GM21390 (cell line): Measurements from ENCODE around the gene SPC24.
"Not testable (repeated sequence)": the region's sequence is repeated elsewhere in the genome, so short reads cannot be mapped to it uniquely, and the experiment has no call there.

ENCODE experiments used
- ATAC-seq: cut with Tn5 transposase; IDR thresholded peaks from one replicate; pipeline ENCODE4 v1.9.1; 2021; ENCODE audit not compliant: unreplicated experiment

The SPC24 gene

DNA sequence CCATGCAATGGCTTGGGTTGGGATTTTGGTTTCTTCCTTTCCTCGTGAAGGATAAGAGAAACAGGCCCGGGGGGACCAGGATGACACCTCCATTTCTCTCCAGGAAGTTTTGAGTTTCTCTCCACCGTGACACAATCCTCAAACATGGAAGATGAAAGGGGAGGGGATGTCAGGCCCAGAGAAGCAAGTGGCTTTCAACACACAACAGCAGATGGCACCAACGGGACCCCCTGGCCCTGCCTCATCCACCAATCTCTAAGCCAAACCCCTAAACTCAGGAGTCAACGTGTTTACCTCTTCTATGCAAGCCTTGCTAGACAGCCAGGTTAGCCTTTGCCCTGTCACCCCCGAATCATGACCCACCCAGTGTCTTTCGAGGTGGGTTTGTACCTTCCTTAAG, 24.1 kb downstream of the SPC24 start:
- ATAC-seq, result no peak

GRCh38 chr19:11130824-11131455, 24.6 kb downstream of the SPC24 start:
- ATAC-seq, result no peak

GRCh38 chr19:11127905-11128304, 27.7 kb downstream of the SPC24 start:
- no peak for ATAC-seq

- ATAC-seq, result no peak
Measured at GRCh38 chr19:11125994-11126685, 29.4 kb downstream of the SPC24 start.

DNA sequence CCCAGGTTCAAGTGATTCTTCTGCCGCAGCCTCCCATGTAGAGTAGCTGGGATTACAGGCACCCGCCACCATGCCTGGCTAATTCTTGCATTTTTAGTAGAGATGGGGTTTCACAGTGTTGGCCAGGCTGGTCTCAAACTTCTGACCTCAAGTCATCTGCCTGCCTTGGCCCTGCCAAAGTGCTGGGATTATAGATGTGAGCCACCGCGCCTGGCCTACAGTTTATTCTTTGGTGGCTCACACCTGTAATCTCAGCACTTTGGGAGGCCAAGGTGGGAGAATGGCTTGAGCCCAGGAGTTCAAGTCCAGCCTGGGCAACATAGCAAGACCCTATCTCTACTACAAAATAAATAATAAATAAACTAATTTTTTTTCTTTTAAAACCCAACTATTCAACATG, 31.4 kb downstream of the SPC24 start:
- ATAC-seq, result not testable (repeated sequence)

DNA sequence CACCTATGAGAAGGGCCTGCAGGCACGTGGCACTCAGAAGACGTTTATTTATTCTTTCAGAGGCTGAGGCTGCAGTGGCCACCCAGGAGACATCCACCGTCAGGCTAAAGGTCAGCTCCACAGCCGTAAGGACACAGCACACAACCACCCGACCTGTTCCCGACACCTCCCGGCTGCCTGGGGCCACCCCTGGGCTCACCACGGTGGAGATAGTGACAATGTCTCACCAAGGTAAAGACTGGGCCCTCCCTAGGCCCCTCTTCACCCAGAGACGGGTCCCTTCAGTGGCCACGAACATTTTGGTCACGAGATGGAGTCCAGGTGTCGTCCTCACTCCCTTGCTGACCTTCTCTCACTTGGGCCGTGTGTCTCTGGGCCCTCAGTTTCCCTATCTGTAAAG, 32.5 kb downstream of the SPC24 start:
- ATAC-seq, result no peak

GRCh38 chr19:11121963-11122362, 33.6 kb downstream of the SPC24 start:
- not testable (repeated sequence) for ATAC-seq

GRCh38 chr19:11116507-11116906, 39.1 kb downstream of the SPC24 start:
- ATAC-seq, result no peak

GRCh38 chr19:11115895-11116446, 39.6 kb downstream of the SPC24 start:
- no peak for ATAC-seq

DNA sequence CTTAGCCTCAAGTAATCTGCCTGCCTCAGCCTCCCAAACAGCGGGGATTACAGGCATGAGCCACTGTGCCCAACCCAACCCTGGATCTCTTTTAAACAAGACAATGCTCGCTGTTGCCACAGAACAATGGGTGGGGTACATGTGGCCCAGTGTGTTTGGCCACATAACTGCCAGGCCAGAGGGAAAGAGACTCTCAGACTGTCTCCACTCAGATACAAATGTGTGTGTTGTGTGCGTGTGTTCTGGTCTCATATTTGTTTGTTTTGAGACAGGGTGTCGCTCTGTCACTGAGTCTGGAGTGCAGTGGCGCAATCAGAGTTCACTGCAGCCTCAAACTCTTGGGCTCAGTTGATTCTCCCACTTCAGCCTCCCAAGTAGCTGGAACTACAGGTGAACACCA, 40.5 kb downstream of the SPC24 start:
- ATAC-seq, result no peak

DNA sequence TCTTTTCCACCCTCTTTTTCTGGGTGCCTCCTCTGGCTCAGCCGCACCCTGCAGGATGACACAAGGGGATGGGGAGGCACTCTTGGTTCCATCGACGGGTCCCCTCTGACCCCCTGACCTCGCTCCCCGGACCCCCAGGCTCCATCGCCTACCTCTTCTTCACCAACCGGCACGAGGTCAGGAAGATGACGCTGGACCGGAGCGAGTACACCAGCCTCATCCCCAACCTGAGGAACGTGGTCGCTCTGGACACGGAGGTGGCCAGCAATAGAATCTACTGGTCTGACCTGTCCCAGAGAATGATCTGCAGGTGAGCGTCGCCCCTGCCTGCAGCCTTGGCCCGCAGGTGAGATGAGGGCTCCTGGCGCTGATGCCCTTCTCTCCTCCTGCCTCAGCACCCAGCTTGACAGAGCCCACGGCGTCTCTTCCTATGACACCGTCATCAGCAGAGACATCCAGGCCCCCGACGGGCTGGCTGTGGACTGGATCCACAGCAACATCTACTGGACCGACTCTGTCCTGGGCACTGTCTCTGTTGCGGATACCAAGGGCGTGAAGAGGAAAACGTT, 42.4 kb downstream of the SPC24 start:
- ATAC-seq, result no peak

DNA sequence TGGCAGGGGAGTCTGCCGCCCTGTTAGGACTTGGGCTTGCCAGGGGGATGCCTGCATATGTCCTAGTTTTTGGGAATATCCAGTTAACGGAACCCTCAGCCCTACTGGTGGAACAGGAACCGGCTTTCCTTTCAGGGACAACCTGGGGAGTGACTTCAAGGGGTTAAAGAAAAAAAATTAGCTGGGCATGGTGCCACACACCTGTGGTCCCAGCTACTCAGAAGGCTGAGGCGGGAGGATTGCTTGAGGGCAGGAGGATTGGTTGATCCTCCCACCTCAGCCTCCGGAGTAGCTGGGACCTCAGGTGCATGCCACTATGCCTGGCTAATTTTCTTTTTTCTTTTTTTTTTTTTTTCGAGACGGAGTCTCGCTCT, 43.8 kb downstream of the SPC24 start:
- no peak for ATAC-seq

- no peak for ATAC-seq
Measured at GRCh38 chr19:11111117-11111770, 44.3 kb downstream of the SPC24 start.

DNA sequence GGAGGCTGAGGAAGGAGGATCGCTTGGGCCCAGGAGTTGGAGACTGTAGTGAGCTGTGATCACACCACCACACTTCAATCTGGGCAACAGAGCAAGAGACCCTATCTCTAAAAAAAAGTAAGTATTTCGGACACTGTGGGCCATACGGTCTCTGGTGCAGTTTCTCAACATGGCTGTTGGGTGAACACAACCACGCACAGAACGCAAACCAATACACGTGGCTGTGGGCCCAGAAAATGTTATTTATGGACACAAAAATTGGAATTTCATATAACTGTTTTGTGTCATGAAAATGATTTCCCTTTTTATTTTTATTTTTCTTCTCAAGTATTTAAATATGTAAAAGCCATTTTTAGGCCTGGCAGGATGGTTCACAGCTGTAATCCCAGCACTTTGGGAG, 46.8 kb downstream of the SPC24 start:
- no peak for ATAC-seq

DNA sequence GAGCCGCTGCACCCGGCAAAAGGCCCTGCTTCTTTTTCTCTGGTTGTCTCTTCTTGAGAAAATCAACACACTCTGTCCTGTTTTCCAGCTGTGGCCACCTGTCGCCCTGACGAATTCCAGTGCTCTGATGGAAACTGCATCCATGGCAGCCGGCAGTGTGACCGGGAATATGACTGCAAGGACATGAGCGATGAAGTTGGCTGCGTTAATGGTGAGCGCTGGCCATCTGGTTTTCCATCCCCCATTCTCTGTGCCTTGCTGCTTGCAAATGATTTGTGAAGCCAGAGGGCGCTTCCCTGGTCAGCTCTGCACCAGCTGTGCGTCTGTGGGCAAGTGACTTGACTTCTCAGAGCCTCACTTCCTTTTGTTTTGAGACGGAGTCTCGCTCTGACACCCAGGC, 49.1 kb downstream of the SPC24 start:
- ATAC-seq, result no peak

DNA sequence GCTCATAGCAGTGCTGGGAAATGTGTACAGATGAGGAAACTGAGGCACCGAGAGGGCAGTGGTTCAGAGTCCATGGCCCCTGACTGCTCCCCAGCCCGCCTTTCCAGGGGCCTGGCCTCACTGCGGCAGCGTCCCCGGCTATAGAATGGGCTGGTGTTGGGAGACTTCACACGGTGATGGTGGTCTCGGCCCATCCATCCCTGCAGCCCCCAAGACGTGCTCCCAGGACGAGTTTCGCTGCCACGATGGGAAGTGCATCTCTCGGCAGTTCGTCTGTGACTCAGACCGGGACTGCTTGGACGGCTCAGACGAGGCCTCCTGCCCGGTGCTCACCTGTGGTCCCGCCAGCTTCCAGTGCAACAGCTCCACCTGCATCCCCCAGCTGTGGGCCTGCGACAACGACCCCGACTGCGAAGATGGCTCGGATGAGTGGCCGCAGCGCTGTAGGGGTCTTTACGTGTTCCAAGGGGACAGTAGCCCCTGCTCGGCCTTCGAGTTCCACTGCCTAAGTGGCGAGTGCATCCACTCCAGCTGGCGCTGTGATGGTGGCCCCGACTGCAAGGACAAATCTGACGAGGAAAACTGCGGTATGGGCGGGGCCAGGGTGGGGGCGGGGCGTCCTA, 50.5 kb downstream of the SPC24 start:
- no peak for ATAC-seq

GRCh38 chr19:11103667-11104066, 51.9 kb downstream of the SPC24 start:
- ATAC-seq, result not testable (repeated sequence)

GRCh38 chr19:11102944-11103343, 52.6 kb downstream of the SPC24 start:
- ATAC-seq, result no peak

- no peak for ATAC-seq
Measured at GRCh38 chr19:11101057-11101456, 54.5 kb downstream of the SPC24 start.

DNA sequence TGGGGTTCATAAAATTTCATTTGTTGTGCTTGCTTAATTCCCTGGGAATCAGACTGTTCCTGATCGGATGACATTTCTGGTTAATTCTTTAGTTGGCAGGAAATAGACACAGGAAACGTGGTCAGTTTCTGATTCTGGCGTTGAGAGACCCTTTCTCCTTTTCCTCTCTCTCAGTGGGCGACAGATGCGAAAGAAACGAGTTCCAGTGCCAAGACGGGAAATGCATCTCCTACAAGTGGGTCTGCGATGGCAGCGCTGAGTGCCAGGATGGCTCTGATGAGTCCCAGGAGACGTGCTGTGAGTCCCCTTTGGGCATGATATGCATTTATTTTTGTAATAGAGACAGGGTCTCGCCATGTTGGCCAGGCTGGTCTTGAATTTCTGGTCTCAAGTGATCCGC, 55.5 kb downstream of the SPC24 start:
- ATAC-seq, result no peak

DNA sequence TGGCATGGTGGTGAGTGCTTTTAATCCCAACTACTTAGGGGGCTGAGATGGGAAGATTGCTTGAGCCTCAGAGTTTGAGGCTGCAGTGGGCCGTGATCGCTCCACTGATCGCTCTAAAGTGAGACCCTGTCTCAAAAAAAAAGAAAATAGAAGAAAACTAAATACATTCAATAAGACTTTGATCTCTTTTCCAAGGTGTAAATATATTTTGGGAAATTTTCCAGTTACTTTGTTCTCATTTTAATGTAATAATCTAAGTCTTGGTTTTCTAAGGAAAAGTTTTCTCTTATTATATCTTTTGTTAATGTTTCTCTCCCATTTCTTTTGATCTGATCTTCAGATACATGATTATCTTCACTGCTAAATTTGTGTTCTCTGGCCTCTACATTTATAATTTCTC, 56.7 kb downstream of the SPC24 start:
- ATAC-seq, result no peak
